Ishikawa (cell line): Measurements from ENCODE around the gene DBN1.

Source experiments
- CEBPB ChIP-seq: IDR thresholded peaks from 2 replicates; pipeline ENCODE4 v1.6.1; 2012
- CREB1 ChIP-seq: IDR thresholded peaks from 2 replicates; pipeline ENCODE4 v1.6.1; 2012; ENCODE audit warnings: low read depth
- EGR1 ChIP-seq: IDR thresholded peaks from 2 replicates; pipeline ENCODE4 v1.6.1; 2012
- EP300 ChIP-seq: IDR thresholded peaks from 2 replicates; pipeline ENCODE4 v1.6.1; 2012; ENCODE audit warnings: borderline replicate concordance
- FOXM1 ChIP-seq: IDR thresholded peaks from 2 replicates; pipeline ENCODE4 v1.6.1; 2012; ENCODE audit warnings: low read depth, borderline replicate concordance
- MAX ChIP-seq: IDR thresholded peaks from 2 replicates; pipeline ENCODE4 v1.6.1; 2012
- NFIC ChIP-seq: IDR thresholded peaks from 2 replicates; pipeline ENCODE4 v1.6.1; 2012
- RAD21 ChIP-seq: IDR thresholded peaks from 2 replicates; pipeline ENCODE4 v1.6.1; 2012; ENCODE audit warnings: low read depth
- REST ChIP-seq: IDR thresholded peaks from 2 replicates; pipeline ENCODE4 v1.6.1; 2012; ENCODE audit warnings: low read depth, mild to moderate bottlenecking
- TAF1 ChIP-seq: IDR thresholded peaks from 2 replicates; pipeline ENCODE4 v1.6.1; 2012; ENCODE audit warnings: low read depth, mild to moderate bottlenecking
- TCF12 ChIP-seq: IDR thresholded peaks from 2 replicates; pipeline ENCODE4 v1.6.1; 2012; ENCODE audit warnings: low read depth
- TEAD4 ChIP-seq: IDR thresholded peaks from 2 replicates; pipeline ENCODE4 v1.6.1; 2012
- USF1 ChIP-seq: IDR thresholded peaks from 2 replicates; pipeline ENCODE4 v1.6.1; 2012
- YY1 ChIP-seq: IDR thresholded peaks from 2 replicates; pipeline ENCODE4 v1.6.1; 2012; ENCODE audit warnings: low read depth
- ZBTB7A ChIP-seq: IDR thresholded peaks from 2 replicates; pipeline ENCODE4 v1.6.1; 2012; ENCODE audit warnings: low read depth

DBN1 gene

GRCh38 chr5:177443144-177443983 is 30.1 kb downstream of the DBN1 start:
- TF ChIP-seq TAF1, result no peak

- TF ChIP-seq NFIC (no peak), TEAD4 (no peak), REST (no peak), YY1 (no peak), FOXM1 (no peak), TAF1 (no peak), MAX (no peak), EP300 (no peak), TCF12 (no peak), EGR1 (no peak), RAD21 (no peak), ZBTB7A (no peak), CREB1 (no peak), CEBPB (no peak), USF1 (no peak)
Measured at GRCh38 chr5:177442066-177442826, 31.2 kb downstream of the DBN1 start.

GRCh38 chr5:177440990-177441780 is 32.2 kb downstream of the DBN1 start:
- TF ChIP-seq USF1, result no peak
- TF ChIP-seq ZBTB7A, result no peak
- TF ChIP-seq TCF12, result no peak
- no peak for TF ChIP-seq NFIC
- TF ChIP-seq REST, result no peak
- no peak for TF ChIP-seq TEAD4
- no peak for TF ChIP-seq RAD21
- no peak for TF ChIP-seq EGR1
- TF ChIP-seq TAF1, result no peak
- no peak for TF ChIP-seq EP300
- no peak for TF ChIP-seq FOXM1
- TF ChIP-seq CREB1, result no peak
- no peak for TF ChIP-seq MAX
- no peak for TF ChIP-seq CEBPB

GRCh38 chr5:177440211-177440989 is 33.0 kb downstream of the DBN1 start:
- no peak for TF ChIP-seq EGR1
- TF ChIP-seq TAF1, result no peak
- no peak for TF ChIP-seq NFIC
- no peak for TF ChIP-seq ZBTB7A
- no peak for TF ChIP-seq FOXM1
- TF ChIP-seq CEBPB, result no peak
- no peak for TF ChIP-seq TCF12
- no peak for TF ChIP-seq MAX
- no peak for TF ChIP-seq CREB1
- TF ChIP-seq YY1, result no peak
- TF ChIP-seq EP300, result no peak
- TF ChIP-seq USF1, result no peak
- TF ChIP-seq REST, result no peak
- no peak for TF ChIP-seq TEAD4
- TF ChIP-seq RAD21, result no peak
